Forelimb muscle (tissue), 1 donor: ENCODE results near the gene EQTN. TPM values are rescaled to one million over a fixed set of nuclear protein-coding genes. Genes with fewer than 3 reads are reported as not detected.
A peak's percentile ranks its signal among the peaks of the same experiment; 100 is the strongest.

Source experiments
- DNase-seq: peaks from one replicate; pipeline ENCODE4 v3.0.0-alpha.2; 2013; ENCODE audit warnings: low read depth
- polyA plus RNA-seq: library from polyadenylated mRNA; unstranded; fragments of 120-200 nt; gene quantifications from one replicate; pipeline ENCODE4 v1.2.1, GENCODE V29; 2013; ENCODE audit not compliant: insufficient read length

Gene EQTN
- not detected for polyA plus RNA-seq

DNA sequence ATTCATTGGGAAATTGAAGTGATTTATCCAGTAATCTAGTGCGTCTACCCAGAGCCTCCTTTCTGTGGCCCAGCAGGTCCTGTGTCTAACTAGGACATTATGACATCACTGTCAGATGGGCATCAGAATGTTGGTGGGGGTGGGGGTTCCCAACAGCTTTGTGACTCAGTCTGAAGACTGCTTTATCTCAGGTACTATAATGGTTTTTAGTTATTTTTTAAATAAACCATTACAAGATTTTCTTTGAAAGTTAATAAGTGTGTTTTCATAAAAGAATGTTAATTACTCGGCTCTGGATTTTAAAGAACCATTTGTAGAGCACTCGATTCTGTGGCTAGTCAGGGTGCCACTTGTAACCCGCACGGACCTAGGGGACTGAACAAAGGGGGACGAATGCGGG lies at the start of gene EQTN:
TSS of gene EQTN (minus strand) at position 101 of the 400 bp plus-strand sequence. CDS start at position 6, 95 bp downstream.
- DNase-seq = no peak

DNA sequence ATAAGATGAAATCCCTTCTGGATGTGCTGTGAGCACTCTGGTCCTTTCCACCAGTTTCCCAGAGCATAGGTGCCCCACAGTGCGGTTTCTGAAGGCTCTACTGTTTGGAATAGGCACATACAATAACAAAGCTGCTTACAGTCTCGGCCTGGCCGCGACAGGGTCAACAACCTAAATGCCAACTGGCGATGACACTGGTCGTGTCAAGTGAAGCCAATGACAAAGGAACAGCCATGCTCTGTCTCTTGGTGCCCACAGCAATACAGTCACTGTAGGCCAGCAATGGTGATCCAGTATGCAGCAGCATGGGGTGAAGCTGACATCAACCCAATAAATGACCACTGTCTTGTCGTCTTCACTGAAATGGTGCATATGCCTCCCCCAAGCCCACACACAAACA lies 47.8 kb upstream of the EQTN start:
- DNase-seq = no peak

GRCh38 chr9:27341545-27342294 lies 44.8 kb upstream of the EQTN start:
- no peak for DNase-seq

- DNase-seq = no peak
These were observed 44.1 kb upstream of the EQTN start for GRCh38 chr9:27340961-27341511.

- no peak for DNase-seq
These were observed 43.3 kb upstream of the EQTN start for GRCh38 chr9:27340285-27340674.

DNA sequence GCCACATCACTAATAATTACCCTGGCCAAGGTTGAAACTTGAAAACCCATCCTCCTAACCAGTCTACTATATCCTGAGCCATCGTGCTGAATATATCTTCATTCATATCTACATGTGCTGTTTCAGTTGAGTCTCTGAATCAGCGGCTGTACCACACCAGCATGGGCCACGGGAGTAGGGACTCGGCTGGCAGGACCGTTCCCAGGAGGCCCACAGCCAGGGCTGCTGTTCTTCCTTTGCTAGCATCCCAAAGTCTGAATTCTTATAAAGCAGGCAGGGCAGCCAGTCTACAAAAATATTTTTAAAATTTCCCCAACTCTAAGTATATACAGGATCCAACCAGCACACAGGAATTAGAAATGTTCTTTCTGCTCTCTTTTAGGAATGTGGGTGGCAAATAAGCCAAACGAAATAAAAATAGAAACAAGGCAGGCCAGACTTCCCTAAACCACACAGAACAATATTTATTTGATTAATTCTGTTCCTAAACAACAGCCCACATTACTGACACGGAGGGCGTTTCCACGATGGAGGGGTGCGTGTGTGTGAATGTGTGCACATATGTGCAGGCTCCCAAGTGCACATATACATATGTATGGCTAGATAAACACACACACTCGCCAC lies 42.8 kb upstream of the EQTN start:
- DNase-seq = no peak

GRCh38 chr9:27338527-27338903 lies 41.6 kb upstream of the EQTN start:
- no peak for DNase-seq

- DNase-seq = no peak
These were observed 41.0 kb upstream of the EQTN start for GRCh38 chr9:27337833-27338526.

- no peak for DNase-seq
These were observed 40.3 kb upstream of the EQTN start for GRCh38 chr9:27337236-27337635.

GRCh38 chr9:27336829-27337228 lies 39.9 kb upstream of the EQTN start:
- no peak for DNase-seq

DNA sequence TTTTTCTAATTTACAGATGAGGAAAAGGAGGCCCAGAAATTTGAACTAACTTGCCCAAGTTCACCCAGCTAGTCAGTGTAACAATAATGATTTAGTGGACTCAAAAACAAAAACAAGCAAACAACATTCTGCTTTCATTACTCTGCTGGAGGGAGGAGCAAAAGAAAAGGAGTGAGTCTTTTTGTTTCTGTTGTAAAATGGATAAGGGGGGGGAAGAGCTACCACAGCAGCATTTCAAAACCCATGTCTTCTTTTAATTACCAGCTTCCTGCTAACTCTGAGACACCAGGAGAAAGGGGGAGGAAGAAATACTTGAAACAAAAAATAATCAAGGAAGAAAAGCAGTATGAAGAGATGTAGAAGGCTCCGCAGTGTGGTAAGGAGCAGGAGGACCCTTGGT lies 39.2 kb upstream of the EQTN start:
- no peak for DNase-seq

- no peak for DNase-seq
These were observed 38.1 kb upstream of the EQTN start for GRCh38 chr9:27335075-27335474.

DNA sequence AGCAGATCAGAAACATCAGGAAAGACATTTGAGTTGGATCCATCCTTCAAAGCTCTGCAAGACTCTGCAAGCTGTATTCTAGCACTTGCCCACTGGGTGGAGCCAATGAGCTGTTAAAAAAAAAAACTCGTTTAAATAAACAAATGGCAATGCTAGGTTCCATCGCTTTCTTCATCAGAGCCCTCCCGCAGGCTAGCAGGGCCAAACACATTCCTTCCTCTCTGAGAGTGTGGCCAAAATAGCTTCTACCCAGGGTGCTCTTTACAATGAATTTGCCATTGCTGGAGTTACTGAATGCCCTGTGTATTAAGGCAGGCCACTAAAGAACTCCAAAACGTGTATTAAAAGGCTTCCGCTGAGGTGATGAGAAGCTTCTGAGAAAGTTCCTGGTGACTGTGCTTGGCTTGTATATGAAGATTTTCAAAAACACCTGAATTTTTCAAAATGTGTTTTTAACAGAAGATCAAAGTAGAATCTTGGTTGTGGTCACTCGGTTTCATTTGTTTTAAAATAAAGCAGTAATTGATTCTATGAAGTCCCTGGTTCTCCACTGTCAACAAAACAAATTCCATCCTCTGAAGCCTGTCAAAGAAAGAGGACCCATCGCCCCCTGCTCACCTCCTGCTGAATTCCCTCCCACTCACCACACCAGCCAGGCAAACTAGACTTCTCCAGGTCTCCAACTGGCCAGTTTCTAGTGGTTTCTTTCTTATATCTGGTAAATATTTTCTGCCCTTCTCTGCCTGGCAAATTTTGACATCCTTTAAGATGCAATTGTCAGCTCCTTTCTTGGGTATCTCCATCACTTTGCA lies 36.5 kb upstream of the EQTN start:
- peak; percentile 65 for DNase-seq

- no peak for DNase-seq
These were observed 34.4 kb upstream of the EQTN start for GRCh38 chr9:27331393-27331792.

GRCh38 chr9:27329291-27329690 lies 32.3 kb upstream of the EQTN start:
- no peak for DNase-seq

- no peak for DNase-seq
These were observed 31.5 kb upstream of the EQTN start for GRCh38 chr9:27328483-27328882.

DNA sequence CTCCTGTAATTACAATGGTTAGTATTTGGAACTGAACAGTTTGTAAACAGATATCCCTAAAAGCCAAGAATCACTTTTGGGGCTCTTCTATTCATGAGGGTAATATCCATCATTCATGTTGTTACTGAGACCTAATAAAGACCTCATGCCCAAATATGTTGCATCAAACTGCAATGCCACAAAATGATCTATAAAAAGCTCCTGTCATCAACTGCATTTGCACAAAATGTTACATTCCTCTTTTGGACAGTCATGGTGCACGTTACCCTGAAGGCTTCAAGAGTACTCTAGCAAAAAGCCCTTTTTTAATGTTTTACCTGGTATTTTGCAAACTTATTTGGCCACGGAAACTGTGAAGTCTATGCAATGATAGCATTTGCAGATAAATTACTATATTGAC lies 14.2 kb upstream of the EQTN start:
- DNase-seq = no peak

- no peak for DNase-seq
These were observed 13.6 kb upstream of the EQTN start for GRCh38 chr9:27310582-27310981.

DNA sequence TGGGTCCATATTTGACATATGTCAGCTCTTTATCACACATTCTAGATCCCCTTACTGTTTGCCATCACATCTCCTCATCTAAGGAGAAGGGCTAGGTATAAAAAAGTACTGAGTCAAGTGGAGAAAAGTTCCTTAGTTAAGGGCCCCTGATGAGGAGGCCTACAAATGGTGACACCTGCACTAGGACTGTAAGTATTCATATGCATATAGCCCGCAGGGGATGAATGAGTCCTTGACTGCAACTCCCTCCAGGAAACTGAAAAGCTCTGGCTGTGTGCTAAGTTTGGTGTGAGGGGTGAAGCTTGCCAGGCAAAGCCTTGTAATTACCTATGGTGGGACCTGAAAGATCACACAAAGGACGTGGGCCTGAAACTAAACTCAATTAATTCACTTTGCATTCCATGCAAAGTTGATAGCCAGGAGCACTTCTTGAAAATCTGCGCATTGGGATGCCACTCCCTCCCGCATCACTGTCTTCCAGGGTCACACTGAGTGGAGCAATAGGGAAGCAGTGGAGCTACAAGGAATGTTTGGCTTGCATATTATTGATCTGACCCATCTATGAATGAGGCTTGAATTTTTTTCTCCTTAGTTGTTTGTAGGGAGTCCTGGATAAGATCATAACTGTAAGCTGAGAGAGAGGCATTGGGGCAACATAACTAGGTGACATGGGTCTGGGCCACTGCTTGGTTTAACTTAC lies 11.9 kb upstream of the EQTN start:
- no peak for DNase-seq

- DNase-seq = no peak
These were observed 7.6 kb upstream of the EQTN start for GRCh38 chr9:27304521-27304920.

DNA sequence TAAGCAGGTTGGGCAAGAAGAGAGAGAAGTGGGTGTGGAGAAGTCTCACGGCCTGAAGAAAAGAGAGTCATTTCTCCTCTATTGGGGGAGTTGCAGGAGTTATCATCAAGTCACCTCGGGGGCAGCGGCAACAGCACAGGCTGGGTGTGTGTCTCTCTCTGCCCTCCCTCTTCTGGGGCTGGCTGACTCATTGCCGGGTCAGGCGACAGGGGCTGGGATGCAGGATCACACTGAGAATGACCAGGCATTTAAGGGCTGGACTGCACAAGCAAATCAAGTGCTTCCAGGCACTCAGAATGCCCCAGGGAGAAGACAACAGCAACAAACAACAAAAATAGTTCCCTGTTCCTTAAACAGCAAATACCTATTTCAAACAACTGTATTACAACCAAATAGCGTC lies 6.3 kb upstream of the EQTN start:
- DNase-seq = no peak
